ENCODE measurements around the gene C16orf82. TPM values are rescaled to one million over a fixed set of nuclear protein-coding genes. Genes with fewer than 3 reads are reported as not detected.

Gene C16orf82
- polyA plus RNA-seq, 1 donor from 2014 or later: not detected

DNA sequence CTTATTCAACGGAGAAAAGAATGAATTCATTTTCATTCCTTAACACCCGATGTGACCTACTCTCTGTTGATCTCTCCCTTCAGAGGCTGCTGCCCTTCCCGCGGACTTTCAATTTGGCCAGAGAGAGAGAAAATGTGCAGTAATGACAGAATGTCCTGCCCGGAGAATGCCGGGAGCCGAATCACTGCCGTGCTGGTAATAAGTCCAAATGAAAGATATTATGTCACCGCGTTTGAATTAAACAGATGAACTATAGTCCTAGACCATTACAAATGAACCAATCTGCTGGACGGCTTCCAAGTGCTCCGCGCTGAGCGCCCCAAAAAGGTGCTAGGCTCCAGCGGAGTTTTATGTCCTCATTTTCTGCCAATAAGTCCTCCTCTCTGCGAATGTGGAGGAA is 14.7 kb upstream of the C16orf82 start:
- Histone ChIP-seq H4K20me1 (ENCODE audit: insufficient read depth) (no peaks in the 10 kb centered on the region), H2AFZ (ENCODE audit: low read depth, low read length) (no peak overlapping the region), H3K9ac (ENCODE audit: low read length) (no peak overlapping the region), H3K9me2 (ENCODE audit: insufficient read depth, low read length) (no peaks in the 10 kb centered on the region), H3K9me3 (ENCODE audit: low read length) (no peaks in the 10 kb centered on the region), H3K79me2 (replicated peaks; ENCODE audit: insufficient read depth, low read length) (no peaks in the 10 kb centered on the region), H3K27me3 (ENCODE audit: insufficient read depth, low read depth, low read length) (no peaks in the 10 kb centered on the region), H3K27ac (ENCODE audit: low read length) (no peak overlapping the region), H3F3A (ENCODE audit: insufficient read depth, low read length, poor library complexity, severe bottlenecking) (no peaks in the 10 kb centered on the region), H3K4me3 (ENCODE audit: low read length) (no peak overlapping the region), H3K36me3 (ENCODE audit: insufficient read depth, low read length) (no peaks in the 10 kb centered on the region), H3K4me2 (ENCODE audit: low read length) (no peak overlapping the region)
- TF ChIP-seq EP300 (conservative IDR thresholded peaks at IDR 0.05; ENCODE audit: poor library complexity, severe bottlenecking) (no peak), SMC3 (conservative IDR thresholded peaks at IDR 0.05; ENCODE audit: poor library complexity) (no peak), POLR2AphosphoS5 (IDR thresholded peaks at IDR 0.05) (no peak), RAD21 (conservative IDR thresholded peaks at IDR 0.05) (no peak), REST (IDR thresholded peaks at IDR 0.05; ENCODE audit: borderline replicate concordance) (no peak), TAF1 (IDR thresholded peaks at IDR 0.05; ENCODE audit: low read depth) (no peak), CTCF (IDR thresholded peaks at IDR 0.05; ENCODE audit: poor library complexity, severe bottlenecking) (no peak), MXI1 (conservative IDR thresholded peaks at IDR 0.05; ENCODE audit: poor library complexity, severe bottlenecking) (no peak), EZH2 (IDR thresholded peaks at IDR 0.05; ENCODE audit: borderline replicate concordance, insufficient read depth, low read length, poor library complexity, severe bottlenecking) (no peak)

GRCh38 chr16:27053996-27054395 is 12.7 kb upstream of the C16orf82 start:
- Histone ChIP-seq H4K20me1 (ENCODE audit: insufficient read depth) (no peaks in the 10 kb centered on the region), H3K9me2 (ENCODE audit: insufficient read depth, low read length) (no peaks in the 10 kb centered on the region), H3K79me2 (replicated peaks; ENCODE audit: insufficient read depth, low read length) (no peaks in the 10 kb centered on the region), H2AFZ (ENCODE audit: low read depth, low read length) (no peak overlapping the region), H3K27ac (ENCODE audit: low read length) (no peak overlapping the region), H3F3A (ENCODE audit: insufficient read depth, low read length, poor library complexity, severe bottlenecking) (no peaks in the 10 kb centered on the region), H3K4me3 (ENCODE audit: low read length) (no peak overlapping the region), H3K9me3 (ENCODE audit: low read length) (no peaks in the 10 kb centered on the region), H3K4me2 (ENCODE audit: low read length) (no peak overlapping the region), H3K27me3 (ENCODE audit: insufficient read depth, low read depth, low read length) (no peaks in the 10 kb centered on the region), H3K36me3 (ENCODE audit: insufficient read depth, low read length) (no peaks in the 10 kb centered on the region), H3K9ac (ENCODE audit: low read length) (no peak overlapping the region)
- TF ChIP-seq SMC3 (conservative IDR thresholded peaks at IDR 0.05; ENCODE audit: poor library complexity) (no peak), RAD21 (conservative IDR thresholded peaks at IDR 0.05) (no peak), EP300 (conservative IDR thresholded peaks at IDR 0.05; ENCODE audit: poor library complexity, severe bottlenecking) (no peak), REST (IDR thresholded peaks at IDR 0.05; ENCODE audit: borderline replicate concordance) (no peak), EZH2 (IDR thresholded peaks at IDR 0.05; ENCODE audit: borderline replicate concordance, insufficient read depth, low read length, poor library complexity, severe bottlenecking) (no peak)

All from neural cell (in vitro differentiated cells).